Stimulated activated CD4-positive, alpha-beta T cell treated with anti-CD3 and anti-CD28 coated beads, Interleukin-15, amount 100 ng/mL, for 48 hours (primary cell): ENCODE measurements around the gene ZNF792.
"Not testable (repeated sequence)": the region's sequence is repeated elsewhere in the genome, so short reads cannot be mapped to it uniquely, and the experiment has no call there.

Experiments used
- DNase-seq, 2 donors: peaks; one replicate each; pipeline ENCODE4 v3.0.0-alpha.2; 2020; ENCODE audit warnings: low read depth in 2 of 2

The ZNF792 gene

DNA sequence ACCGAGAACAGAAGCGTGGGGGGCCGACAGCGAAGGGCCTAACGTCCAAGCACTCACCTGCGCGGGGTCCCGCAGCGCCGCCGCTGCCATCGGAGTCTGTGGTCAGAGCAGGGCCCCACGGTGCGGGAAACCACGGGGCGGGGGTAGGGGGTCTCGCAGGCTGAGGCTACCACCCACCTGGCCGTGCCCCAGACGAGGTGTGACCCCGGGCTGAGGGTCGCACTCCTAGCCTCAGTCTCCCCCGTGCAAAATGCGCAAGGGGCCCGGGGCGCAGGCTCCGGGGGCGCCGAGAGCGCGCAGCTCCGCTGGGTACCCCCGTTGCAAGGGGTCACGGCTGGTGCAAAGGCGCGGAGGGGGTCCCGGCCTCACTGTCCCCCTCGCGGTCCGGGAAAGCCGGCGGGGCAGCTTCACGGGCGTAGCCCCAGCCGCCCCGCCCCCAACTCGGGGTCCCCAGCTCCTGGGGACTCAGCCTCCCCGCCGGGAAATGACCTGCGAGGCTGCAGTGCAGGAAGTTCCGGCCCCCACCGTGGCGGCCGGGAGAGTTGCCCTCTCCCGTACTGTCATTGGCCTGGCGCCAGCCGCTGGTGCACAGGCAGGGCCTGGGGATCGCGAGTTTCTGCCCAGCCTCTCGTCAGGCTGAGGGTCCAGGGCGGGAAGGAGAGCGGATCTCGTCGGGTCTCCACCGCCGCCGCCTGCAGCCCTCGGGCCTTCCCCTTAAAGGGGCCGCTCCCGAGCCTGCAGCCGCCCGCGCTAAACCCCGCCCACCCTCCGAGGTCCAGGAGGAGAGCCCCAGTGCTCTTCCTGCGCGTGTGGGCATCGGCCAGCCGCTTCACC, at the start of gene ZNF792:
Gene ZNF792 (minus strand): TSS at position 657 of the 834 bp plus-strand sequence. CDS start 567 bp downstream, at position 90.
- DNase-seq = peak; percentile 17 to 44

DNA sequence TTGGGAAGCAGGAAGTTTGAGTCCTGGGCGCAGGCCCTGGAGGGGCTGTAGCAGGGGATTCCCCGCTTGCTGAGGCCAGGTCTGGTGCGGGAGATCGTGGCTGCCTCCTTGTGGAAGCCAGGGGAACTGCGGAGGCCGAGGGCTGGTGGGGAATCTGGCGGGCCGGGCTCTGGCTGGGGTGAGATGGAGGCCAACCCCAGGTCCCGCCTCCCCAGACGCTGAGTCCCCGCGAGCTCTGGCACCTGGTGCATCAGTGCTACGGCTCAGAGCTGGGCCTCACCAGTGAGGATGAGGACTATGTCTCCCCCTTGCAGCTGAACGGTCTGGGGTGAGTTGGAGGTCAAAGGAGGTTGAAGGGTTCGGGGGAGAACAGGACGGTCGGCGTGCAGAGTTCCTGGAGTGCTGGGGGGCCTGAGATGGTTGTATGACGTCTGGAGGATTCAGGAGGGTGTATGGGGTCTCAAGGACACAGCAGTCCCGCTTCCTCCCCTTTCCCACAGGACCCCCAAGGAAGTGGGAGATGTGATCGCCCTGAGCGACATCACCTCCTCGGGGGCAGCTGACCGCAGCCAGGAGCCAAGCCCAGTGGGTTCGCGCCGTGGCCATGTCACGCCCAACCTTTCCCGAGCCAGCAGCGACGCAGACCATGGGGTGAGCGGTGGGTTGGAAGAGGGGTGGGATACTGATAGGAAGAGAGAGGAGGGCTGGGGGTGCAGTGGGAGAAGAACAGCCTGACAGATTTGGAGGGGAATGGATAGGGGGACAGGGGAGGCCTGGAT, 49.2 kb upstream of the ZNF792 start:
- peak; percentile 66 to 69 for DNase-seq

DNA sequence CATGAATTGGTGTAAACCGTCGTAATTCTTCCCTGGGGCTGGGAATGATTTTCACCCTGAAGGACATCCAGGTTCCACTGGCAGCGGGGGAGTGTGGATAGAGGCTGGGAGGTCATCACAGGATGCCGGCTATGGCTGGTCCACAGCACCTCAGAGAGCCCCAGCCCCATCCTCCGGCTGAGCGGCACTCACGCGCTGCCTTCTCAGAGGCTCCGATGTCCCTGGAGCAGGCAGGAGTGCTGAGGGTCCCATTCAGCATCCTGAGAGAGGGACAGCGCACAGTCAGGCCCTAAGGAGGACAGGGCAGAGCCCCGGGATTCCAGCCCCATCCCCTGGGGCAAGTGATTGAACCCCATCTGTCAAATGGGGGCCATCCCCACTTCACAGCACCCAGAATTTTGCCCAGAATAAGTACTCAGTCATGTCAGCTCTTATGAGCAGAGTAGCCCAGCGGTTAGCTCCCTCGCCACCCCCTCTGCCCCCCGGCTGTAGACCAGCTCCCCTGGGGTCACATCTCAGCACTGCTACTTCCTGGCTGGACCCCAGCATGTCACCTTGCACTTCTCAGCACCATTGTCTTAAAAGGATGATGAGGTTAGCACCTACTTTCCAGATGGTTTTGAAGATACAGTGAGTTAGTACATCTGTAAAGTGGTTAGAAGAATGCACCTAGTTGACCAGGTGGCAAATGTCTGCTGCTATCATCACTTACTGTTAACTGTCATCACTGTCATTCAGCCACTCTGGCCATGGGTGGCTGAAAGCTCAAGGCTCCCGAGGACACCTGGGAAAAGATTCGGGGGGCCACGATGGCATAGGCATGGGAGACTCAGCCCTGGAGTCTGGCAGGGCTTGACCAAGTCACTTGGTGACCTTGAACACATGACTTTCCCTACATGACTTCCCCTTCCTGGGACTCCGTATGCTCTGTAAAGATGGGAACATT, 48.0 kb upstream of the ZNF792 start:
- no peak for DNase-seq

DNA sequence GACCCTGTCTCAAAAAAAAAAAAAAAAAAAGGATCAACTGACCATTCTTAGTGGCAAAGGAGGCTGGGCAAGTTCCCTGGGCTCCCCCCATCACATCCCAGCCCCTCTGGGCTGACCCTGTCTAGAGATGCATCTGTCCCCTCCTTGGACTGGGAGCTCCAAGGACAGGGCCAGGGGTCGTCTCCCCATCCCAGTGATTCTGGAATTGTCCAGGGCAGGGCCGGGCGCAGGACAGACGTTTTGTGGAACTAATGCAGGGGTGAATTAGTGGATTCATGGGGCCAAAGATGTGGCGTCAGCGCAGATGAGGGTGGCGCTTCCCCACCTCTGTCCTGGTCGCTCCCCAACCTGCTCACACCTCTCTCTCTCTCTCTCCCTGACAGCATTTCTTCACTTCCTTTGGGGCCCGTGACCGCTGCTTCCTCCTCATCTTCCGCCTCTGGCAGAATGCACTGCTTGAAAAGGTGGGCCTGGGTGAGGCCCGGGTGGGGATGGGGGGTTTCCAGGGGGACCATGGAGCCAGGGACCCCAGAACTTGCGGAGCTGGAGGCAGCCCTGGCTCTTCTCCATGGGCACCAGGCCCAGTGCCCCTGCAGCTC, 47.2 kb upstream of the ZNF792 start:
- DNase-seq = no peak

DNA sequence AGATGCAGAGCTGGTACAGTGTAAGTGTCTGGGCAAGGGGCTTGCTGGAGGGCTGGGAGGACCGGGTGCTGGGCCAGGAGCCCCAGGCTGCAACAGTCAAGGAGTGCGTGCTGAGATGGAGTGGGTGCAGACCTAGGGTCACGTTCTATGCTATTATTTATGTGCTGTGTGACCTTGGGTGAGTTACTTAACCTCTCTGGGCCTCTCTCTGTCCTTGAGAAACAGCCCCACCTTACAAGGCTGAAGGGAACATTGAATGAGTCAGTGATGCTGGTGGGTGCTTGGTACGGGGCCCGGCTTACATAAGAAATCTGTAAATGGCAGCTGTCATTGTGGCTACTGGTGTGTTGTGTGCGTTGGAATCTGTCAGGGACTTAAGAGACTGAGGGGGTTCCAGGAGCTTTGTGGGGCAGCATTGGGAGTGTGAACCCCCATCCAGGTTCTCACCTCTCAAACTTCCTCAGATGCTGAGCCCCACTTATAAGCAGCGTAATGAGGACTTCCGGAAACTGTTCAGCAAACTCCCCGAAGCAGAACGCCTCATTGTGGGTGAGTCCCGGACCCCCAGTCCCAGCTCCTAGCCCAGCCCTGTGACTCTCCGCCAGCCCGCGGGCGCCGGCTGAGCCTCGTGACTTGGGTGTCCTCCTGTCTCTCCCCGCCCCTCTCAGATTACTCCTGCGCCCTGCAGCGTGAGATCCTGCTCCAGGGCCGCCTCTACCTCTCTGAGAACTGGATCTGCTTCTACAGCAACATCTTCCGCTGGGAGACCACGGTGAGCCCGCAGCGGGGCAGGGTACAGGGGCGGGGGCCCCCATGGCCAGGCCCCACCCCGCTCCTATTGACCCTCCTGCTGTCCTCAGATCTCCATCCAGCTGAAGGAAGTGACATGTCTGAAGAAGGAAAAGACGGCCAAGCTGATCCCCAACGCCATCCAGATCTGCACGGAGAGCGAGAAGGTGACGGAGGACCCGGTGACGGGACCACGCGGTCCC, 45.7 kb upstream of the ZNF792 start:
- no peak for DNase-seq

DNA sequence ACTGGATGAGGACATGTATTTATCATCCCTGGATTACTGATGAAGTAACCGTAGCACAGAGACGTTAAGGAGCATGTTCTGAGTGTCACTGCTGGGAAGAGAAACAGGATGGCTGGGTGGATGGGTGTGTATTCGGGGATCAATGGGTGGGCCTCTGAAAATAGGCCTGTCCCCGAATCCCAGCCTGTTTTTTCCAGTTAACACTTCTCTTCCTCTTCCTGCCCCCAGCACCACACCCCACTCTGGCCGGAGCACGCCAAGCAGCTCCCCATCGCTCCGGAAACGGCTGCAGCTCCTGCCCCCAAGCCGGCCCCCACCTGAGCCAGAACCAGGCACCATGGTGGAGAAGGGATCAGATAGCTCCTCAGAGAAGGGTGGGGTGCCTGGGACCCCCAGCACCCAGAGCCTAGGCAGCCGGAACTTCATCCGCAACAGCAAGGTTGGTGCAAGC, 44.9 kb upstream of the ZNF792 start:
- DNase-seq = no peak

DNA sequence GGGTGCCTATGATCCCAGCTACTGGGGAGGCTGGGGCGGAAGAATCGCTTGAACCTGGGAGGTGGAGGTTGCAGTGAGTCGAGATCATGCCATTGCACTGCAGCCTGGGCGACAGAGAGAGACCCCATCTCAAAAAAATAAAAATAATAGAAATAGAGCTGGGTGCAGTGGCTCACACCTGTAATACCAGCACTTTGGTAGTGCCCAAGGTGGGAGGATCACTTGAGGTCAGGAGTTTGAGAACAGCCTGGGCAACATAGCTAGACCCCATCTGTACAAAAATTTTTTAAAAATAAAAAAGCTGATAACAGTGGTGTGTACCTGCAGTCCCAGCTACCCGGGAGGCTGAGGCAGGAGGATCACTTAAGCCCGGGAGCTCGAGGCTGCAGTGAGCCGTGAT, 43.4 kb upstream of the ZNF792 start:
- not testable (repeated sequence) for DNase-seq

DNA sequence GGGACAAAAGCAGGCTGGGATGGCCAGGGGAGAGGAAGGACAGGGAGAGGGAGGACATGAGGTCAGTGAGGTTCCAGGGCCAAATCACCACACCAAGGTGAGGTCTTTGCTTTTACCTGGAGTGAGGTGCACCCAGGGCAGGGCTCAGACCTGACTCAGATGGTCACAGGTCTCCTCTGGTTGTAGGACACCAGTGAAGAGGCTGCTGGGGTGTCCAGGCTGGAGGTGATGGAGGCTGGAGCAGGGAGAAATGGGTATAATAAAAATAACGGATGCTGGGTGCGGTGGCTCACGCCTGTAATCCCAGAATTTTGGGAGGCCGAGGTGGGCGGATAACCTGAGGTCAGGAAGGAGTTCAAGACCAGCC, 43.0 kb upstream of the ZNF792 start:
- DNase-seq = no peak

DNA sequence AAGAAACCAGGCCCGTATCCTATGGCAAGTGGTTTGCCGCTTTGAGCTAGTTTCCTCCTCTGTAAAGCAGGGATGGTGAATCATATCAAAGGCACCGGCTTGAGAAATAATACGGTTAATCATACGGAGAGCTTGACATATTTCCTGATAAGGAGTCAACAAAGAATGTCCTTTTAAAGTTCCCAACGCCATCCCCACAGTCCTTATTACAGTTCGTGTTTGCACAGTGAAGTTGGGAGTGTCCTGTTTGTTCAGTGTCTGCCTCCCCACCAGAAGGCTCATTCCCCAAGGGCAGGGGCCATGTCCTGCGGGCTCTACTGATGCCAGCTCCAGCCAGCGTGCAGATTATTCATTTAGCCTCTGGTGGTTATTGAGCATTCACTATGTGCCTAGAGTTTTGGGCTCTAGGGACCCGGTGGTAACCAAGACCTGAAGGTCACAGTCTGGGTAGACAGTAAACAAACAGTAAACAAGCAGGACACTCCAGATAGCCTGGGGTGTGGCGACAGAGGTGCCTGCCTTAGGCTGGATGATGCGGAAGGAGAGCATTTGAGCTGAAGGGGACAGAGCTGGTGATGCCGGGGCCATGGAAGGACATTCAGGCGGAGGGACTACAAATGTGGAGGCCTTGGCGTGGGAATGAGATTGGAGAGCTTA, 42.4 kb upstream of the ZNF792 start:
- DNase-seq = no peak

DNA sequence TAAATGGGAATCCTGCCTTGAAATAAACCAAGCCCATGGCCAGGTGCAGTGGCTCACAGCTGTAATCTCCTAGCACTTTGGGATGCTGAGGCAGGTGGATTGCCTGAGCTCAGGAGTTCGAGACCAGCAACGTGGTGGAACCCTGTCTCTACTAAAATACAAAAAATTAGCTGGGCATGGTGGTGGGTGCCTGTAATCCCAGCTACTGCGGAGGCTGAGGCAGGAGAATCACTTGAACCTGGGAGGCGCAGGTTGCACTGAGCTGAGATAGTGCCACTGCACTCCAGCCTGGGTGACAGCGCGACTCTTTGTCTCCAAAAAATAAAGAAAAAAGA, 41.9 kb upstream of the ZNF792 start:
- not testable (repeated sequence) for DNase-seq

DNA sequence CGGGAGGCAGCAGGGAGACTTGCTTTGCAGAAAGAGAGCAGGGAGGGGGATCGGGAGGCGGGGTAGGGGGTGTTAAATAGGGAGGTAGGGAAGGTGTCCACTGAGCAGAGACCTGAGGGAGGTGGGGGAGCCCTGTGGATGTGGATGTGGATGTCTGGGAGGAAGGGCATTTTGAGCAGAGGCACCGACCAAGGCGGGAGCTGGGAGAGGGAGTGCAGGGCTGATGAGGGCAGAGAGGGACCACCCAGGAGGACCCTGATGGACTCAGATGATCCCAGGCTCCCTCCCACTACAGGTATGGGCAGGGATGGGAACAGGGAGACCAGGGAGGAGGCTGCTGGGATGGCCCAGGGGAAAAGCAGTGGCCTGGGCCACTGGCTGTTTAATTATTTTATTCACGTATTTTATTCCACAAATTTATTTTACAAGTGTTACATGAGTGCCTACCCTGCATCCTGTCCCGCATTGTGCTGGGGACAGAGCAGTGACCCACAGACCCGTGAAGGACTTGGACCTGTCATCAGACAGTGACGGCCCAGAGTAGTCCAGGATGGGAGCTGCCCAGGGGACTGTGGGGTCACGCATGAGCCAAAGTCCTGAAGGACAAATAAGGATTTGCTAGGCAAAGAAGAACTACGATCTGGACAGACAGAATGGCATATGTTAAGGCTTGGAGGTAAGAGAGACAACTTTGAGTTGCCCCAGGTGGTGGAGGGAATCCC, 41.4 kb upstream of the ZNF792 start:
- DNase-seq = no peak

DNA sequence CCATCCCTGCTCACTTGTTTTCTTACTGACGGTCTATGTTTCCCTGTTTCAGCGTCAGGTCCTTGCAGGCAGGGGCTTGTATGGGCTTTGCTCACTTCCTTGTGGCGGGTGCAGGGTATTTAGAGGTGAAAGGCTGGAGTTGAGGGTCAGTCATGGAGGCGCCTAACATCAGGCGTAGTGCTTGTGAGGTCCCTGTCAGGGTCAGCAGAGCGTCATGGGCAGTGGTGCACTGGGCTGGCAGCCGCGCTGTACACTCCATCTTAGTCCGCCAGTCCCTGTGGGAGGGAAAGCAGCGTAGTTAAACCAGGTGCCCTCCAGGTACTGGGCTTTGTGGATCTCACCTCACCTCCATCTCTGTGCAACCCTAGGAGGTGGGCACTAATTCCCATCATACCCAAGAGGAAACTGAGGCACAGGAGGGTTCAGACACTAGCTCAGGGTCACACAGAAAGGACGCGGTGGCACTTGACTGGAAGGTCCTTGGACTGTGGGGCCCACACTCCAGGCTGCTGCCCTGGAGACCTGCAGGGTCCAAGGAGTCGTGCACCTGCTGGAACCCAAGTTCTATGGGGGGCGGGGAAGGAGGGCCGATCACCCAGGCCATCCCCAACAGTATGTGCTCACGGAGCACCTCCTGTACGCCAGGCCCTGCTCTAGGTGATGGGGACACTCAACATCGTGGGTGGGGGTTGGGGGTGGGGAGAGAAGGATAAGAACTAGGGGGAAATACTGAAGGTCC, 40.7 kb upstream of the ZNF792 start:
- DNase-seq = no peak

DNA sequence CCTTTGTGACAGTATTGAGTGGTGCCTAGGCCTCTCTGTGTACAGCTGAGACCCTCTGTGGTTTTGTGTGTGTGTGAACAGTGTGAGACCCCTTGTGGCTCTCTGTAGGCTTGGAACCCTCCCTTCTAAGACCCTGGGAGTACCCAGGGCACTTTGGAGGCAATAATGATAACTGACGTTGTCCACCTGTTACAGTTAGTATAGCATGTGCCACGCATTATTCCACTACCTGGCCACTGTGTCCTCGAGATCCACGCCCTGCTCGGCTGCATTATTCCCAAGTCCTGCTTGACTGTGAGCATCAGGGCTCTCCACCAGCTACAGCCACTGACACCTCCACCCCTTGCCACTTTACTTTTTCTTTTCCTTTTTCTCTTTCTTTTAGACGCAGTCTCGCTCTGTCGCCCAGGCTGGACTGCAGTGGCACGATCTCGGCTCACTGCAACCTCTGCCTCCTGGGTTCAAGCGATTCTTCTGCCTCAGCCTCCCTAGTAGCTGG, 38.1 kb upstream of the ZNF792 start:
- DNase-seq = no peak

DNA sequence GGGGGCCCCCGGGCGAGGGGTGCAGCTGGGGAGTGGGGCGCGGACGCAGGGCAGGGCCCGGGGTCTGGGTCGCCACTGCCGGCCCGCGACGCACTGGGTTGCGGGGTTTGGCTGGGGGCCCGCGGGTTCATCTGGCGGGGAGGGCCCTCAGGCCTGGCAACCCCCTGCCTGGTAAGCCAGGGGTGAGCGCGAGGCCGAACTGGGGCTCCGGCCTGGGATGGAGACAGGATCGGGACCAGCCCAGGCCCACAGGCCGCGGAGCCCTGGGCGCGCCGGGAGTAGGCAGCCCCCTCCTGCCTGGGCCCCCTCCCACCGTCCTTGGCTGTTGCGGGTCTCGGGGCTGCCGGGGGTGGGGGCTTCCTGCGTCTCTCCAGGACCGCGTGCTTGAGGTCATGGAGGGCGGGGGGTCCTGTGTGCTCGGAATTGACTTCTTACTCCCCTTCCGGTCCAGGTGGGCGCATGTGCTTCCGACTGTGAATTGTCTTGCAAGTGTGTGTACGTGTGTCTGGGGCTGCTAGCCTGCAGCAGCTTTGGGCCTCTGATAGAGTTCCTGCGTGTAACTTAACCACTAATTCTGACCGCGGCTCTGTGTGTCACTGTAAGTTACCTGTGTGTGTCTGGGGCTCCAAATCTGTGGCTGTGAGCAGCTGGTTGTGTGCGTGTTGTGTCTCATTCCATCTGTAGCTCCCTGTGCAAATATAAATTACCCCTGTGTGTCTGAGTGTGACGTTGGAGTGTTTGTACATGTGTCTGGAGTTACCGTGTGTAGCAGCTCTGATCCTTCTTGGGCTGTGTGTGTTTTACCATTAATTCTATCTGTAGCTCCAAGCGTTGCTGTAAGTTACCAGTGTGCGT, 36.8 kb upstream of the ZNF792 start:
- peak; percentile 49 to 55 for DNase-seq

DNA sequence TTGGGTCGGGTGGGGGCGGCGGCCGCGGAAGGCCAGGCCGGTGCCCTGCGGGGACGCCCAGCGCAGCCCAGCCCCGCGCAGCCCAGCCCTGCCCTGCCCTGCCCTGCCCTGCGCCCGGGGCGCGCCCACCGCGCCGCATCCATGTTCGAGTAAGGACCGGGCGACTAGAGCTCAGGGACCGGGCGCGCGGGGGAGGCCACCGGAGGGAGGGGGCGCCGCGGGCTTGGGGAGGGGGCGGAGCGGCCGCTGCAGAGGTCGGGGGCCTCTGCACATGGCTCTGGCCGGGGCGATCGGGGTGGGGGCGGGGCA, 36.3 kb upstream of the ZNF792 start:
- DNase-seq = no peak

DNA sequence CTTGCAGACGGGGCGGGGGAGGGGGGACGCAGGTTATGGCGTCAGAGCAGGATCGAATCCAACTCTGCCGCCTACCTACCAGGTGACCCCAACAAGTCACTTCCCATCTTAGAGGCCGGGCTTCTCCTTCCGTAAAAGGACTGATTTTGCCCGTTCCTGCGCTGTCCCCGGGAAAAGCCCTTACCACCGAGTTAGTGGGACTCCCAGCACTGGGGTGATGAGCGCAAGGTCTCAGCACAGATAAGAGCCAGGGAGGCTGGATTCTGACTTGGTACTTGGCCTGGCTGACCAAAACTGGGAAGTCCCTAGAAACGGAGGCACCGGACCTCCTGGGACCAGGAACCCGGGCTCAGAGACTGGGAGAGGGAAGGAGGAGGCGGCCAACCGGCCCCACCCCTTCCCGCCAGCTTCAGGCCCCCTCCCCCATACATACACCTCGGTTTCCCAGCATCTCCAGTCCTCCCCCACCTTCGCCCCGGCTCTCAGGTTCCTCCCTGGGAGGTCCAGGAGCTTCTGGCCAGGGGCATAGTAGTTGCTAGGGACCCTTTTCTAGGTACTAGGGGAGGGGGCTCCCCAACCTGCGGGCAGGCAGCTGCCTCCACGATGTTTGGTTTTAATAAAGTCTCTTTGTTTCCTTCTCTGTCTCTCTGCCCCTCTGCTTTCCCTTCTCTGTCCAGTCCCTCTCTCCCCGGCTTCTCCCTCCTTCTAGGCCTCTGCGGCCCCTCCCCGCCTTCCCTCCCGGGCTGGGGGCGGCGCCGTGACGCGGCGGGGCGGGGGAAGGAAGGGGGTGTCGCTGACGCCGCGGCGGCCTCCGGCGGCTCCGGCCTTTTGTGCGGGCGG, 35.7 kb upstream of the ZNF792 start, which contains the start of gene GRAMD1A:
Gene GRAMD1A (plus strand): TSS at position 826 of the 840 bp plus-strand sequence. CDS start 156 bp downstream, outside the sequence.
- peak; percentile 54 to 69 for DNase-seq
